ENCODE measurements around the gene NEK10.

NEK10 gene

DNA sequence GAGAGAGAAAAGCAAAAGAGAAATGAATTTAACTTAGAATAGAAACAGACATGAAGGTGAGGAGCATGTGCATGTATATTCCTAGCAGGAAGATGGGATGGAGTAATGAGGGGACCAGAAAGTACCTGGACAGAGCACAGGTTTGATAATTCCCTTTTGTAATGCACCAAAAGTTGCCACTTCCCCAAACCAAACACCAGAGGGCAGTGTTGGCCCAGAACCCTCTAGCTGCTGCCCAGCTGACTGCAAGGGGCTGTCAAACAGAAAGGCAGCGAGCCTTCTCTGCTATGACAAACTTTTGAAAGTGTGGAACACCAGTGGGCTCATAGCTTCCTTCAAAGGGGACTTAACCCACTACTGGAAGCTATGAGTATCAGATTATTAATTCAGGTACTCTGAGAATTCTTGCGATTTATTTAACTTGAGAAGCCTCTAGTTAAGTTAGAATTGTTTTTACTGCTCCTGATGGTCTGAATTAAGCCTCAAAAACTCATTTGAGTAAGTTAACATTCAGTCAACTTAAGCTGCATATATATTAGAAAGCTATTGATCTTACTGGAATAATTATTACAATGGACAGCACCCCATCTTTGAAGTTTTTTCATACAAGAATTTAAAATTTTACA lies 234.9 kb downstream of the NEK10 start:
- peak; percentile 20 for DNase-seq (ENCODE audit: low read depth)
- H3K4me3 ChIP-seq (ENCODE audit: low read length), result no peak overlapping the region
- TF ChIP-seq CTCF (conservative IDR thresholded peaks at IDR 0.05; ENCODE audit: low read depth, low read length), result peak; percentile 91

GRCh38 chr3:27133060-27133459 lies 236.1 kb downstream of the NEK10 start:
- no peak for TF ChIP-seq CTCF (conservative IDR thresholded peaks at IDR 0.05; ENCODE audit: low read depth, low read length)
- no peak for DNase-seq (ENCODE audit: low read depth)
- H3K4me3 ChIP-seq (ENCODE audit: low read length), result no peak overlapping the region

- no peak overlapping the region for H3K4me3 ChIP-seq (ENCODE audit: low read length)
- no peak for DNase-seq (ENCODE audit: low read depth)
- TF ChIP-seq CTCF (conservative IDR thresholded peaks at IDR 0.05; ENCODE audit: low read depth, low read length), result no peak
Observed at GRCh38 chr3:27130796-27131195, 238.4 kb downstream of the NEK10 start.

DNA sequence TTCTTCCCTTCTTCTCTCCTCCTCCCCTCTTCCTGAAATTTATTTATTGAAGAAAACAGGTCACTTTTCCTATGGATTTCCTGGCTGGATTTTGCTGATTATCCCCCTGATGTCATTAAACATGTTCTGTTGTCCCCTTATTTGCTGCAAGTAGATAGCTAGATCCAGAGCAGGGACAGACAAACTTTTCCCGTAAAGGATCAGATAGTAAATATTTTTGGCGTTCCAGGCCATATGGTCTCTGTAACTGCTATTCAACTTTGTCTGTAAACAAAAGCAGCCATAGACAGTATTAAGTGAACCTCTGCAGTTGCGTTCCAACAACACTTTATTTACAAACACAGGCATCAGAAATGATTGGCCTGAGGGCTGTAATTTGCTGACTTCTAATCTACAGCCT lies 241.3 kb downstream of the NEK10 start:
- DNase-seq (ENCODE audit: low read depth), result no peak
- H3K4me3 ChIP-seq (ENCODE audit: low read length), result no peak overlapping the region
- TF ChIP-seq CTCF (conservative IDR thresholded peaks at IDR 0.05; ENCODE audit: low read depth, low read length), result no peak

DNA sequence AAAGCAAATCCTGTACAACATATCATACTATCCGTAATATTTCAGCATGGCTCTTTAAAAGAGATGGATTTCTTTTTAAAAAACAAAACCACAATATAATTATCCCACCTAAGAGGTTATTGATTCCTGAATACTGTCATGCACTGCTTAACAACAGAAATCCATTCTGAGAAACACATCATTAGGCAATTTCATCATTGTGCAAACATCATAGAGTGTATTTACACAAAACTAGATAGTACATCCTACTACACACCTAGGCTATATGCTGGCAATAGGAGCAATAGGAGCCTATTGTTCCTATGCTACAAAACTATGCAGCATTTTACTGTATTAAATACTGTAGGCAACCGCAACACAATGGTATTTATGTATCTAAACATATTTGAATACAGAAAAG lies 242.0 kb downstream of the NEK10 start:
- TF ChIP-seq CTCF (conservative IDR thresholded peaks at IDR 0.05; ENCODE audit: low read depth, low read length), result no peak
- DNase-seq (ENCODE audit: low read depth), result no peak
- no peak overlapping the region for H3K4me3 ChIP-seq (ENCODE audit: low read length)

GRCh38 chr3:27125821-27126501 lies 243.2 kb downstream of the NEK10 start:
- DNase-seq (ENCODE audit: low read depth), result no peak
- no peak for TF ChIP-seq CTCF (conservative IDR thresholded peaks at IDR 0.05; ENCODE audit: low read depth, low read length)
- H3K4me3 ChIP-seq (ENCODE audit: low read length), result no peak overlapping the region

GRCh38 chr3:27119639-27120038 lies 249.5 kb downstream of the NEK10 start:
- no peak for DNase-seq (ENCODE audit: low read depth)
- H3K4me3 ChIP-seq (ENCODE audit: low read length), result no peak overlapping the region
- no peak for TF ChIP-seq CTCF (conservative IDR thresholded peaks at IDR 0.05; ENCODE audit: low read depth, low read length)

All from retinal pigment epithelial cell (primary cell).